Endothelial cell of hepatic sinusoid (primary cell): ENCODE measurements around the gene CPED1.
"Not testable (repeated sequence)": the region's sequence is repeated elsewhere in the genome, so short reads cannot be mapped to it uniquely, and the experiment has no call there.

Source experiments
- in situ Hi-C: cut with HindIII; loops from 2 replicates; pipeline ENCODE4 v1.10.0; 2017; ENCODE audit warnings: low sequenced_read_pairs

Gene CPED1

DNA sequence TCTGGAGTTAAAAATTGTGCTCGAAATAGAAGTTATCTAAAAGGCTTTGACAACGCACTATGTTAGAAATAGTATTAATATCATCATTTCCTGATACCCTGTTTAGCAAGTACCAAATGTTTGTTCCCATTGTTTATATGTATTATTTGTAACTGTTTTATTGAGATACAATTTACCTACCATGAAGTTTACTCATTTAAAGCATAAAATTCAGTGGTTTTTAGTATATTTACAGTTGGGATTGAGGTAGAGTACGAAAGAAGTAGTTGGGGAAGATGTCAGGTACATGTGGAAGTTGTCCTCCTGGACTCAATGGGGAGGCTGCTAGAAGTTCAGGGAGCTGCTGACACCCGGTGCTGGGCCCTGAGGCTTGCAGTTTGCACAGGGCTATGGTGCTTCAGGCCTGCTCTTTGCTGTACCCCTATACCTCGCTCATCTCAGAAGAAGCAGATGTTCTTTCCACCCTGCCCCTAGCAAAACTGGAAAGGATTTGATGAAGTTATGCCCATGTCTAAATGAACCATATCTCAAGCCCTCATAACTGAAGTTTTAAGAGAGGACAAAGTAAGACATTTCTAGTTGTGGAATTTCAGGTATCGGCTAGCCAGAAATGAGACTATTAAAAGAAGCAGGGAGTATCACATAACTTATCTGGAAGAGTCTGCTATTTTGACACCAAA is 315.1 kb downstream of the CPED1 start:
- in situ Hi-C loops: loop anchor here (5.0 kb wide), 1 partner anchor 46 kb away; no protein-coding TSS in a partner anchor

GRCh38 chr7:121304102-121304658 is 315.7 kb downstream of the CPED1 start:
- in situ Hi-C loops: loop anchor here (5.0 kb wide), 1 partner anchor 47 kb away; no protein-coding TSS in a partner anchor

DNA sequence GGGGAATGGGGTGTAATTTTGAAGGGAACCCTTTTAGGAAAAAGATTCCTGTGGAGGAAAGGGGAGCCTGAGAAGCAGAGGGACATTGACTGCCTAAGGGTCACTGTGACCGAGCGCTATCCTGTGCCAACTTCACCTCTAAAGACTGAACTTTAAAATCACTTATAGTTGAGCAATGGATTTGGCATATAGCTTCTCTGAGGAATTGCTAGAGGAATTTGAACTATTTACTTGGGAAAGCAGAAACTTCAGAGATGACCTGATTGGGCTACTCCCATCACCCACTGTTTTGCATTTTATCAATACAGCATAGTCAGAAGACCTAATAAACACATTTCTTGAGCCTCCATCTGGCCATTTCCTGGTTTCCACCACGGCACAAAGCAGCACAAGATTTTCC is 316.6 kb downstream of the CPED1 start:
- in situ Hi-C loops: no loop called here

GRCh38 chr7:121306565-121306964 is 318.1 kb downstream of the CPED1 start:
- in situ Hi-C loops: no loop called here

- in situ Hi-C loops: no loop called here
Measured at GRCh38 chr7:121307021-121307574, 318.6 kb downstream of the CPED1 start.

DNA sequence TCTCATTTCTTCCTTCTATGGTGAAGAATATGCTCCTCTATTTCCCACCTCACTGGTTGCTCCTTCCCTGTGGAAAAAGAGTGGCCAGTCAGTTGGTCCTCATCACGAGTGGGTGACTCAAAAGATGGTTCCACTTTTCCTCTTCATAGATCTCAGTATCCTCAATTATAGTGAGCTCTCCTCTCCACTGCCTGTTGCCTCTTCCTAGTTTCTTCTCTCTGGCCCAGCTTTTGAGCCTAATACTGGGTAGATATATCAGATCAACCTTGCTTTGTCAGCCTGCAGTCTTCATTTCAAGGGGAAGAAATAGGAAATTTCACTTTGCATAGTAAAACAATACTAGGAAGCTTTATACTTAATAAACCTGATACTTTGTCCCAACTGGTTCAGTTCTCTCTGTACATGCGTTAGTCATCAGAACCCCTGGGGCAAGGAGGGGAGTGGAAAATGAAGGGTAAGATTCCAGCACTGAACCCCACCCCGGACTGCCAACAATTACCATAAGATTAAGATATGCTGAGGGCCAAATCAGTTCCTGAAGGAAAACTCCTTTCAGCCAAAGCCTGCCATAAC is 324.8 kb downstream of the CPED1 start:
- in situ Hi-C loops: no loop called here

- in situ Hi-C loops: no loop called here
Measured at GRCh38 chr7:121313793-121314676, 325.5 kb downstream of the CPED1 start.

- in situ Hi-C loops: not testable (repeated sequence)
Measured at GRCh38 chr7:121315170-121315569, 326.7 kb downstream of the CPED1 start.

DNA sequence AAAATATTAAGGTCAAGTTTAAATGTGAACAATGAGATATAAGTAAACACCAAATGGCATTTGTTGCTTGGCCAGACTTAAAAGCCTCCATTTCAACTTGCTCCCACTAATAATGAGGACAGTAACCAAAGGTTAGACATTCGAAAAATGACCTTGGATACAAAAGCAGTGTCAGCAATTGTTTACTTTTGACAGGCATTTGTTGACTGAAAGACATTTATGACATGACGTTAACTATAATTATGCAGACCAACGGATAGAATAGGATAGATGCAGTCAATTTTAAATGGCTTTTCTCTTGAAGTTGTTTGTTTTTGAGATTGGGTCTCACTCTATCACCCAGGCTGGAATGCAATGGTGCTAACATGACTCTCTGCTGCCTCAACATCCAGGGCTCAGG is 333.9 kb downstream of the CPED1 start:
- in situ Hi-C loops: no loop called here

DNA sequence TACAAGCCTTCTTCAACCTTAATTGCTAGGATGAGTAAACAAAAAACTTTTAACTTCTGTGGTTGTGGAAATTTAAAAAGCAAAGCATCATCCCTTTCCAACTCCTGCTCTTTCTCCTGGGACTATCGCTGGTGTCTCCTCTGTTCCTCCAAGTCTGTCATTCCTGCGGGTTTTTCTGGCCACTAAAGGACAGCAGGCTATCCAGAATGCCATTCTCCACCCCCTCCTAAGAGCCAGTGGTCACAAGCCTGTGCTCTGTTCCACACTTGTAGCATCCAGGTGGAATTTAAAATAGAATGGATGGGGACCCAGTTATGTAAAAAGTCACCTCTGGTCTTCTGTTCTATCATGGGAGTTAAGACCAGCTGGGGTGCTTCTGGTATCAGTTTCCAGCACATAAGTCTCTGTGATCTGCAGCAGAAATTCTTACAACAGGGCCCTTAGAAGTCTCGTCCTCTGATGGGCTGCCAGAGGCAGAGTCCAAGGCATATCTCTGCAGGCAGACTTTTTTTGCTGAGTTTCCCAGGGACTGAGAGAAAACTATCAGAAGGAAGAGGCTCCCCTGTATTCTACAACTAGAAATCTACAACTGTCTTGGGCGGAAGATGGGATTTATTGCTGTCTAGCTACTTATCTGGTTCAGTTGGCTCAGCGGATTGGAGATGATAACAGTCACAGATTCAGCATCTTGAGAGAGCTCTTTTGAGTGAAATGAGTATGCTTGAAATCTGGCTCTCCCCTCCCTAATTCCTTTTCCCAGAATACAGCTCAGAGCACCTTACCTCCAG is 335.2 kb downstream of the CPED1 start:
- in situ Hi-C loops: no loop called here

GRCh38 chr7:121327671-121328070 is 339.2 kb downstream of the CPED1 start:
- in situ Hi-C loops: no loop called here

- in situ Hi-C loops: no loop called here
Measured at GRCh38 chr7:121328508-121329190, 340.1 kb downstream of the CPED1 start, which contains the start of gene WNT16. TSS of gene WNT16 (plus strand) at chr7:121329000. CDS start at chr7:121329293, 293 bp downstream.

DNA sequence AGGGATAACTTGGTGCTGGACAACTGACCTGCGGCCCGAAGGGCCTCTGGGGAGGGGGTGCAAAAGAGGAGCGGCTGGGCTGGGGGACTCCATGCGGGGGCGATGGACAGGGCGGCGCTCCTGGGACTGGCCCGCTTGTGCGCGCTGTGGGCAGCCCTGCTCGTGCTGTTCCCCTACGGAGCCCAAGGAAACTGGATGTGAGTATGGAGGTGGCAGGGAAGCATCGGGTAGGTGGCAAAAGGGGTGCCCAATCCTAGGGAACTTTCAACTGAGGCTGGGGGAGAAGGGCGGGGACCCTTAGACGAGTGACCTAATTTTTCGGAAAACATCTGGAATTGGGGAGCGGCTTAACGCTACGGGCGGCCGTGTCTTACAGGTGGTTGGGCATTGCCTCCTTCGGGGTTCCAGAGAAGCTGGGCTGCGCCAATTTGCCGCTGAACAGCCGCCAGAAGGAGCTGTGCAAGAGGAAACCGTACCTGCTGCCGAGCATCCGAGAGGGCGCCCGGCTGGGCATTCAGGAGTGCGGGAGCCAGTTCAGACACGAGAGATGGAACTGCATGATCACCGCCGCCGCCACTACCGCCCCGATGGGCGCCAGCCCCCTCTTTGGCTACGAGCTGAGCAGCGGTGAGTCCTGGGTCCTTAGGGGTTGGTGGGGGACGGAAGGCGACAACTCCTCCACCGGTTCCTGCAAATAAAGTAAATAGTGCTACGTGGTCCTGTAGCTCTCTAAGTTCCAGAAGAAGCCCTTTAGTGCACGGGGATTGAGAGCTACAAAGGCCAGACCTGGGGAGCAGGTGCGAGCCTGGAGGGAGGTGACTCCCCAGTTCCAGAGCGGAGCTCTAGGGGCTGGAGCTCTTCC is 340.9 kb downstream of the CPED1 start:
- in situ Hi-C loops: no loop called here

DNA sequence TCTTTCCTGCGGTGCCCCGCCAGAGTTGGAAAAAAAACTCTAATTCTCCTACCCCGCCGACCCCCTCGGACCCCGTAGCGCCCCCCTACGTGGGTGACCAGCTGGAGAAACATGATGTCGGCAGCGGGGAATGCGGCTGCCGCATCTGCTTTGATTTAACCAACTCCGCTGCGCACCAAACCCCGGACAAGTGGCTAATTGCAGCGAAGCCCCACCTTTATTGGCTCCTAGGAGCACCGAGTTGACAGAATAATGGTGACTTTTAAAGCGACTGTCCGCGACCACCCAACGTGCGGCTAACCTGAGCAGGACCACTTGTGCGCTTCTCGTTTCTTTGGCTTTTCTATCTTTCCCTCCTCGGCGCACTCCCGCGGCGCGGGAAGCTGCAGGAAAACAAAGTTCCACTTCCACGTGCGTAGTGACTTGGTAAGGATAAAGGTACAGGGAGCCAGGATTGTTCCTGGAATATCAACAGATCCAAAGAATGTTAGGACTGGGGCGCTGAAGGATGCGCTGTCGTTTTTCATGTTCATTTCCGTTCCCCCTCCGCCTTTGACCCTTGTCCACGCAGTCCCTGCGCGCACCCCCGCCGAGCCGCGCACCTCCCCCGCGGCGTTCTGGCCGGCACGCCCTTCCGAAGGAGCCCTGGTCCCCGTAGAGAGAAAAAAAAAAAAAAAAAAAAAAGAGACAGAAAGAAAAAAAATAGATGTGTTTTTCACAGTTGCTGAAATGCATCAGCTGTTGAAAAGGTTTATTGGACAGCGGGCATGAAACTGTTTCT is 341.7 kb downstream of the CPED1 start:
- in situ Hi-C loops: no loop called here

GRCh38 chr7:121331048-121331447 is 342.5 kb downstream of the CPED1 start:
- in situ Hi-C loops: no loop called here

GRCh38 chr7:121331574-121331973 is 343.1 kb downstream of the CPED1 start:
- in situ Hi-C loops: no loop called here

- in situ Hi-C loops: no loop called here
Measured at GRCh38 chr7:121334376-121334775, 345.9 kb downstream of the CPED1 start.
